HG03280 (cell line): ENCODE measurements around the gene TTC21A.

Experiments
- ATAC-seq: cut with Tn5 transposase; IDR thresholded peaks from one replicate; pipeline ENCODE4 v1.9.1; 2021; ENCODE audit warnings: mild to moderate bottlenecking, moderate library complexity; ENCODE audit not compliant: unreplicated experiment

TTC21A gene

DNA sequence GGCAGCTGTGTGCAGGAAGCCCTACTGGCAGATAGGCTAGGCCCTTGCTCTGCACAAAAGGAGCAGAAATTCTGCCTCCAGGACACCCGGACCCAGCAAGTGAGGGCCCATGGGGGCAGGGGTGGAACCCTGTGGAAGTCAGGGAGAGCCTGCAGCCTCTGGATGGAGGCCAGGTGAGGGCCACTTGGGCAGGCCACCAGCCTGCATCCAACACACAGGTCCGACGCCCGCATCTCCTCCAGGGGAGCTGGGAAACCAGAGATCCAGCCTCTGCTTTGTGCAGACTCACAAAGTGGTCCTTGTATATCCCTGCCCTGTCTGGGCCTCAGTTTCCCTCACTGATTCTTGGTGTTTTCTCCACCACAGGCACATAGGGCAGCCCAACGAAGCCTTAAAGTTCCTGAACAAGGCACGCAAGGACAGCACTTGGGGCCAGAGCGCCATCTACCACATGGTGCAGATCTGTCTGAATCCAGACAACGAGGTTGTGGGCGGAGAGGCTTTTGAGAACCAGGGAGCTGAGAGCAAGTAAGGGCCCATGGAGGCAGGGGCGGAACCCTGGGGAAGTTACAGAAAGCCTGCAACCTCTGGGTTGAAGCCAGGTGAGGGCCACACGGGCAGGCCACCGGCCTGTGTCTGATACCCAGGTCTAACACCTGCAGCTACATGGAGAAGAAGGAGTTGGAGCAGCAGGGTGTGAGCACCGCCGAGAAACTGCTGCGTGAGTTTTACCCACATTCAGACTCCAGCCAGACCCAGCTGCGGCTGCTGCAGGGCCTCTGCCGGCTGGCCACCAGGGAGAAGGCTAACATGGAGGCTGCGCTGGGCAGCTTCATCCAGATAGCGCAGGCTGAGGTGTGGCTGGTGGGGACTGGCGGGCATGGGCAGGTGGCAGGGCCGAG lies 29.3 kb downstream of the TTC21A start:
- no peak for ATAC-seq

DNA sequence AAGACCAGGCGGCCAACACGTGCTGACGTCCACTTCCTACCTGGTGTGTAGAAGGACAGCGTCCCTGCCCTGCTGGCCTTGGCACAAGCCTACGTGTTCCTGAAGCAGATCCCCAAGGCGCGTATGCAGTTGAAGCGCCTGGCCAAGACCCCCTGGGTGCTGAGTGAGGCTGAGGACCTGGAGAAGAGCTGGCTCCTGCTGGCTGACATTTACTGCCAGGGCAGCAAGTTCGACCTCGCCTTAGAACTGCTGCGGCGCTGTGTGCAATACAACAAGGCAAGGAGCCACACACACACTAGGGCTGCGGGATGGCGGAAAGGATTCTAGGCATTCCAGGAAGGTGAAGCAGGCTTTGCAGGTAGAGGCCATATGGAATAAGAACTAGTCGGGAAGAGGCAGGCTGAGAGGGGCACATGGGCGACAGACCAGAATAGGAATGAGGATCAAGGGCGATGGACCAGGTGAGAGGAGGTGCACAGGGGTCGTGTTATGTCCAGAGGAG lies 30.0 kb downstream of the TTC21A start:
- no peak for ATAC-seq

DNA sequence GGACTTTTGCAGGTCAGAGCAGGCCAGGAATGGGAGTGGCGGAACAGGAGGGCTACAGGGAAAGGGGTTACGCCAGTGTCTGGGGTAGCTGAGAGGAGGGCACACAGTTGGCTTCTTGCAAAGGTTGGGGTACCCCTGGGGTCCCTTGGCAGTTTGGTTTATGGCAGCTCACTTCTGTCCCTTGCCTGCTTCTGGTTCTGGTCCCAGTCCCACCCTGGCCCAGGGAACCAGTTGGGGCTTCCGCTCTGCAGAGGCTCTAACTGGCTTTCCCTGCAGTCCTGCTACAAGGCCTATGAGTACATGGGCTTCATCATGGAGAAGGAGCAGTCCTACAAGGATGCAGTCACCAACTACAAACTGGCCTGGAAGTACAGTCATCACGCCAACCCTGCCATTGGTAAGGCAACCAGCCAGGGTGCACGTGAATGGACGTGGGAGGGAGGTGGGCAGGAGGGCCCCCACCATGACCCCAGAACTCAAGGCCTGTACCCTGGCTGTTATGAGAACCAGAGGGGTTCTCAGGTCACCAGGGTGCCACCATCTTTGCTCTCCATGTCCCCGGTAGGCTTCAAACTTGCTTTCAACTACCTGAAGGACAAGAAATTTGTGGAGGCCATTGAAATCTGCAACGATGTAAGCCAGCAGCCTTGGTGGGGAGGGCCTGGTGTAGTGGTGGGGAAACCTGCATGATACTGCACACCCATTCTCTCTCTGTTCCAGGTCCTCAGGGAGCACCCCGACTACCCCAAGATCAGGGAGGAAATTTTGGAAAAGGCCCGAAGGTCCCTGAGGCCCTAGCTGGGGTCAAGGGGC lies 30.7 kb downstream of the TTC21A start:
- ATAC-seq: no peak

DNA sequence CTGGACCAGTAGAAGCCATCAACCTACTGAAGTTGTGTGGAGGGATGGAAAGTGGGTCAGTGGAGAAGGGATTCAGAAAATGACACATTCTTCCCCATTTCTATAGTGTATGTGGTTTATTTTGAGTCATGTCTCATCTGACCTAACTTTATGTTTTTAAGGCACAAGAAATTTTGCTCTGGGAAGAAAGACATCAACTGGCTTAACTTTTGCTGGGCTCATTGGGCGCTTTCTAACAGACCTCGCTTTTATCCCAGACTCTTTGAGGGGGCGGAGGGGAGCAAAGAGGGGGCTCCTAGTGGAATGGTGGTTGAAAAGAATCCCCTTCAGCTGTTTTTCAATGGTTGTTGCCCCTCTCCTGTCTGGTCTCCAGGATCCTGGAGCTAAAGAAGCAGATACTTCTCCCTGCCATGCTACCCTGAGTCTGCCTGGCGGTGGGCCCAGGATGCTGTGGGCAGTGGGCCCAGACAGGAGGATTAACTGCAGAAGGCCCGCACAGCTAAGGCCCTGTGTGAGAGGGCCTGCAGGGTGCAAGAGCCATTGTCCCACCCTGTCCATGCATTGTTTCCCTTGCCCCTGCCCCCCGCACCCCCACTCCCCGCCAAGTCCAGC lies 31.4 kb downstream of the TTC21A start:
- ATAC-seq: no peak

DNA sequence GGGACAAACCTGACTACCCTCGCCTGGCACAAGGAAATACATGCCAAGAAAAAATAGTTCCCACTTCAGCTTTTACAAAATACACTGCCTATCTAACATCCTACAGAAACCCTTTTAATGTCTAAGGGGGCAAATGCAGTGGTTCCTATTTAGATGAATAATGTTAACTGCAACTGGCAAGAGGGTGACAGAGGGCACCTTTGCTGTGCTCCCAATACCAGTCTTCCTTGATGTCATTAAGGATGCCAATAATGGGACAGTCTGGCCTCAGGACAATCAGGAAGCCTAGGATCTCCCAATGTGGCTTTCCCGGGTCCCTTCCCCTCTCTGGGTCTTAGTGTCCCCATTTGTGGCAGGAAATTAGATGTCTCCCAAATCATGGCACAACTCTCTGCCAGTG lies 32.0 kb downstream of the TTC21A start:
- ATAC-seq: no peak

DNA sequence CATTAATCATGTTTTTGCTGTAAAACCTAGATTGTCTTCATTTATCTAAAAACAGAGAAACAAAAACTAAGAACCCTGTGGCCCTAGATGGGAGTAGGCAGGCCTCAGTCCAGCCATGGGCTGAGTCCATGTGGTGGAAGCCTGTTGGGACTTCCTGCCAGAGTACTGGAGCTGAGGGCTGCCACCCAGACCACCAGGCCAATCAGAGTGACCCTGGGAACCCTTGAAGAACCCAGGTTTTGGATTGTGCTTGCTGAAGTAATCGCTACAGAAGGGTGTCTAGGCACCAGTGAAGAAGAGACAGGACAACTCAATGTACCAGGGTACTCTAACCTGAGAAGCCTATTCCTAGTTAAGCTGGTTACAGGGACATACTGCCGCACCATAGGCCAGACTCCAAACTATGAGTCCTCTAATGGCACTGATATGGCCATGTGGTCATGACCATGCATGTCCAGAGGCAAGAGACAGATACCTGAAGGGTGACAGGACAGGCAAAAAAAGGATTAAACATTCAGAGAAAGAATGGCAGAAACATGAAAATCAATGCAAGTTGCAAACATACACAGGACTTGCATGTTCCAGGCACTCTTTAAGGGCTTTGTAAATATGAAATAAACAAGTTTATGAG lies 33.0 kb downstream of the TTC21A start:
- ATAC-seq: no peak

DNA sequence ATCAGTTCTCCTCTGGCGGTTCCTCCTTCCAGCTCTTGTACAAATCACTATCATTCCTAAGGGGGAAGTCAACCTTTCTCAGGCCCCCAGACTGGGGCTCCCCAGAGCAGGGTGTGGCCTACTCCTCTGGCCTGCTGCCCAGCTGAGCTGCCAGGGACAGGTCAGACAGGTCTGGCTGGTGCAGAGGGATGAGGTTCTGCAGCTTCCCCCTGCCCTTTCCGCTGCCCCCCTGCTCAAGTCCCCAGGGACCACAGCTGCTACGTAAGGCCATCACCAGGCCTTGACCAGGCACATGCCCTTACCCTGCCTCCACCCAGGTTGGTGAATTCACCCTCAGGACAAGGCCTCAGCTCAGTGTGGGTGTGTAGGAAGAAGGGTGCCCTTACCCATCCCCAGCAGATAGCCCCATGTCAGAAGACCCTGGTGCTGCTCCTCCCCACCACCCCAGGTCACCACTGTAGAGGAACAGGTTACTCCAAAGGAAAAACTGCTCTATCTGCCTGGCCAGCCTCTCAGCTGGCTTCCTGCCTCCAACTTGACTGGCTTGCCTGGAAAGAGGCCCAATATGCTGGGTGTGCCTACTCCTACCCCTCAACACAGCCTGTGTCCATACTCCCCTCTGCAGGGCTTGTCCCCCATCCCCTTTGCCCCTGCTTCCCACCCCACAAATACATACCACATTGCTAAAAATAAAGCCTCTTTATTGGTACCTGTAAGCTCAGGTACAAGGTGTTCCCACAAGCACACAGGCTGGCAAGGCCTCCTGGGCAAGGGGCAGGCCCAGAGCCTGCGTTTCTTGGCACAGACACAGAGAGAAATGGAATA lies 33.9 kb downstream of the TTC21A start:
- ATAC-seq: no peak

DNA sequence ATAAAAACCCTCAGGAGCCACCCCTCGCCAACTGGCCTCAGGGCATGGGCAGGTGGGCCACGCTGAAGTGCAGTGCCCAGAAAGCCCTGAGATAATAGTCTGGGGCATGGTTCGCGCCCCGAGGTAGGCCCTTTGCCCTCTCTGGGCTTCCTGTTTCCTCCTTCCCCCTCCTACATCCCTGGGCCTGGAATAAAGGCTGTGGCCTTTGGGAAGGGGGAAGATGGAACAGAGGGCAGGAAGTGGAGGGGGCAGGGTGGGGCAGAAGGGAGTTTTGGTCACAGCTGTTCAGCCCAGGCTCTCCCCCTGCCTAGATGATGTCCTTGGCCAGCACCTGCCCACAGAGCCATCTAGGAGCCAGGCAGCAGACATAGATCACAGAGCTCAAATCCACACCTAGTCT lies 34.6 kb downstream of the TTC21A start:
- no peak for ATAC-seq

DNA sequence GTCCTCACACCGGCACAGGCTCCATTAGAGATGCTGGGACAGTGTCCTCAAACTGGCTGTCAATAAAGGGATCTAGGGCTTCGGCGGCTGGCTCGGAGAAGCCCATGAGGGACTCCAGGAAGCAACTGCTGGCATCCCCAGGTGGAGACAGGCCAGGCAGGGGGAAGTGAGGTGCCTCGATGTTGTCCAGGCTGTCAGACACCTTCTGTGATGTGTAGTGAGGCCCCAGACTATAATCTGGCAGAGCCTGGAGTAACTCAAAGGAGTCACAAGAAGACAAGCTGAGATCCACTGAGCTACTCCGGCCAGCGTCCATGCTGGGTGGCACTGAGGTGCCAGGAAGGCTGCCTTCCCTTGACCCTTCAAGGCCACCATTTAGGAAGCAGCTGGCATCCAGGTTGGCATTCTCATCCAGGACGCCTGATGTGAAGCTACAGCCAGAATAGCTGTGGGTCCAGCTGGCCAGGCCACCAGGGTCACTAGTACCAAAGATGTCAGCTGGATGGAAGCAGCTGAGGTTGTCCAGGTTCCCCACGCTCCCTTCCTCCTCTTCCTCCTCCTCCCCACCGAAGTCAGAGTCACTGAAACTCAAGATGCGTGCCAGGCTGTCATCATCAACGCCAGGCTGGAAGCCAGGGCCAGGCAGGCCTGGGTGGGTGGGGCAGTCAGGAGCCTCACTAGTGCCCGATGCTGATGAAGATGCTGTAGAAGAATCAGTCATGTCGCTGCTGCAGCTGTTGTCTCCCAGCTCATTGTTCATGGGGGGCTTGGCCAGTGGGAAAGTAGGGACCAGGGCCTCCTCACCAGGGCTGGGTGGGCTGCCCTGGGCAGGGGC lies 35.8 kb downstream of the TTC21A start:
- no peak for ATAC-seq

DNA sequence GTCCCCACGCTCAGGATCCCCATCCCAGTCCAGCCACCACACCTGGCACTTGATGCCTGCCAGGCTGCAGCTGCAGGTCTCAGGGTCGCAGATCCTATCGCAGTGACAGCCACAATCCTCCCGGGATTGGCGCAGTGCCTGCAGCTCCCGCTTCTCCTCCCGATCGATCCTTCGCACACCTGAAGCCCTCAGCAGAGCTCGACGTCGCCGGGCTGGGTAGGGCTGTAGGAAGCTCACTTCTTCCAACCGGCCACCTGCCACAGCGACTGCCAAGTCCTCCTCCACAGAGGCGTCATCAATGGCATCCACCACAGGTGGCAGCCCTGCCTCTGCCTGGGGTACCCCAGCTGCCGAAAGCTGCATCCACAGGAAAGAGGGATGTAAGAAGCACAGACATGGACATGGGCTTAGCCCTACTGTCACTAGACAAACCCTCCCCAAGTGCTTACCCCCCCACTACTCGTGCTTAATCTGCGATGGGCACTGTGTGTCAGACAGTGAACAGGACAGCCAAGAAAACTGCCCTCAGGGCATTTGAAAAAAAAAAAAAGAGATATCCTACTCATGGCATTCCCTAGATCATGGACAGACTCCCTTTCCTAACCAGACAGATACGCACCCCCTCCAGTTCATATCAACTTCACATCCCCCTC lies 36.7 kb downstream of the TTC21A start:
- ATAC-seq: no peak

DNA sequence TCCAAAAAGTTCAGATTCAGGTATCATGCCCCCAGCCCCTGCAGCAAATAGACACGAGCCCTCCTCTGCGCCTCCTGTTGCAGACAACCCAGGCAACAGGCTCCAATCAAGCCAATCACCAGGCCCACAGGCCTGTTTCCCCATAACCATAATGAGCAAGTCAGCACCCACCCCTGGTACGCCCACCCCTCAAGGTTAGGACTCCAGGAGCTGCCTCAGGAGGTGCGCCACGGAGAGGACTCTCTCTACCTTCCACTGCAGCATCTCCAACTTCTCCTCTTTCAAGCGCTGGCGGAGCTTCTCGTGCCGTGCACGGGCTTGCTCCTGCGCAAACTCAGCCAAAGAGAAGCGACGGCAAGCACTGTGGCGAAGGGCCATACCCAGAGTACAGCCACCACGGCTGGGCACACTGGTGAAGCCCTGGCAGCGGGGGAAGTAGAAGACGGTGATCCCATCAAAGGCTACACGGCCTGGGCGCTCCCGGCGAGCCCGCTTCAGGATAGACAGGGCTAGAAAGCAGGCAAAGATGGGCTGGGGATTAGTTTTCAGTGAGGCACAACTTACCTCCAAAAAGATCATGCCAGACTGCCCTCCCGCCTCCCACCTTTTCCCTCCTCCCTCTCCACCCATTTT lies 37.4 kb downstream of the TTC21A start:
- no peak for ATAC-seq

DNA sequence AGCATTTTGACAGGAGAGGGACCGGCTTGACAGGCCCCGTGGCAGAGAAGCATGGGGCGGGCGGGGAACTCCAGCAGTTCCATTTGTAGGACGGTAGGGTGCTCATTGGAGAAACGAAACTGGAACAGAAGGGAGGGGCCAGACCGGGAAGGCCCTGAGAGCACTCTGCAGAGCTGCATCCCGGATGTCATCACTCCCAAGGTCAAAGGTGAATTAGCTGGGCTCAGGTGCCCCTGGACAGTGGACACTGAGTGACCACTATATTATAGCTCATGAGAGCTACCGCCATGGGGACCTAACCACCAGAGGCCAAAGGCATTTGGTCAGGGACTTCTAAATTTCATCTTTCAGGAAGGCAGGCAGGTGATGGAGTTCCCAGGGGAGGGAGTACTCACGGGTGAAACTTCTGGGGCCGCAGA lies 38.6 kb downstream of the TTC21A start:
- ATAC-seq: no peak

DNA sequence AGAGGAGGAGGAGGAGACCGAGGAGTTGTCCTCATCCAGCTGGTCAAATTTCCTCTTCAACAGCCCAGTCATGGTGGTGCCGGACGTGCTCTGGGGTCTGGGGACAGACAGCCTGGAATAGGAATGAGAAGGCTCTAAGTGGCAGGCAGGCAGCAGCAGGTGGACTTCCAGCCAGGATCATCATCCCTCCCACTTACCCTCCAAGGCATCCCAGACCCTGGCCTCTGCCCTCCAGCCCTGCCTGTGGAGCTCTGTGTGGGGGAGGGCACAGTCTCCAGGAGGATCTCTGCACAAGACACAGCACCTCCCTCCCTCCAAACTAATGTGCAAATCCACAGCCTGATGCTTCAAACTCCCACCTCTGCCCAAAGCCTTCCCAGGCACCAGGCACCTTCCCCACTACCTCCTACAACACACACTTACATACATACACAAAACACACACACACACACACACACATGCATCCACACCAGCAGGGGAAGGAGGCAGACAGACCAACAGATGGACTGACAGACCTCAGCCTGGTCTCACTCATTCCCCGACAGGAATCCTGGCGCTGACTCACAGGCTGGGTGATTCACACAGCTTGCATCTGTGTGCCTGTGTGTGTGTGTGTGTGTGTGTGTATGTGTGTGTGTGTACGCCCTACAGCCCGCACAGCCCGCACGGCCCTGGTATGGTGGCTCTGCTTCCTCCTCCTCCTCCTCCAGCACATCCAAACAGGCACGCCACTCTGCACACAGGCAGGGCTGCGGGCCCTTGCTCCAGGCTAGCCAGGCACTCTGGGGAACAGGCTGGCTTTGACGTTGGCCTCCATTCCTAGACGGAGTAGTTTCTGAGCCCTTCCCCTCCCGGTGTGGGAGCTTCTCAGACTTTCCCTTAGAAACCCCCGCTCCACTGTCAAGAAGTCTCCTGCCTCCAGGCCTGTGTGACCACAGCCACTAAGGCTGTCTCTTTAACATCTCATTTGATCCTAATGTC lies 39.4 kb downstream of the TTC21A start:
- no peak for ATAC-seq

DNA sequence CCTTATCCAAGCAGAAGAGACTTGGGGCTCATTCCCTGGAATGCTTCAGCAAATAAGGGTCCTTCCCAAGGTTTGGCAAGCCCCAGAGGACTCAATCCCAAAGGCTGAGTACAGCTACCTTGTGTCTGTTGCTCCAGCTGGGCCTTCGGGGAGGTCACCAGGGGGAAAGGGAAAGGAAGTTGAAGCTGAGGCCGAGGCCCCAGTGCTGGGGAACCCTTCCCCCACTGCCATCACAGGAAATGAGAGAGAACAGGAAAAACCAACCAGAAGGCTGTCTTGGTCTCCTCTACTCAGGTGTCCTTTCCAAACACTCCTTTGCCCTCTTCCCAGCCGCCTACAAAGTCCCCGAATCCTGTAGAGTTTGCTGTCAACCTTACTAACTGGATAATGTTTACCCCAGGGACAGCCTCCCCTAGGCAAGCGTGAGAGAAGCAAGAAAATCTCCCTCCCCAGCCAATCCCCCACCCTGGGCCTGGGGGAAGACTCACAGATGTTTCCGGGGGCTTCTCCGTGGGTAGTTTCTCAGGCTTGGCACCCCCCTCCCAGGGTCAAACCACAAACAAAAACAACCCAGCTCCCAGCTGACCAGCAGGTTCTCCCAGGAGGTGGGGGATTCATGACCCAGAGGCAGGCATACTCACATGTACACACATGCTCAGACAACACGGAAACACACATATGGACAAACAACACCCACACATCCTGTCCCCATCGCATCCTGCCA lies 40.4 kb downstream of the TTC21A start:
- no peak for ATAC-seq

DNA sequence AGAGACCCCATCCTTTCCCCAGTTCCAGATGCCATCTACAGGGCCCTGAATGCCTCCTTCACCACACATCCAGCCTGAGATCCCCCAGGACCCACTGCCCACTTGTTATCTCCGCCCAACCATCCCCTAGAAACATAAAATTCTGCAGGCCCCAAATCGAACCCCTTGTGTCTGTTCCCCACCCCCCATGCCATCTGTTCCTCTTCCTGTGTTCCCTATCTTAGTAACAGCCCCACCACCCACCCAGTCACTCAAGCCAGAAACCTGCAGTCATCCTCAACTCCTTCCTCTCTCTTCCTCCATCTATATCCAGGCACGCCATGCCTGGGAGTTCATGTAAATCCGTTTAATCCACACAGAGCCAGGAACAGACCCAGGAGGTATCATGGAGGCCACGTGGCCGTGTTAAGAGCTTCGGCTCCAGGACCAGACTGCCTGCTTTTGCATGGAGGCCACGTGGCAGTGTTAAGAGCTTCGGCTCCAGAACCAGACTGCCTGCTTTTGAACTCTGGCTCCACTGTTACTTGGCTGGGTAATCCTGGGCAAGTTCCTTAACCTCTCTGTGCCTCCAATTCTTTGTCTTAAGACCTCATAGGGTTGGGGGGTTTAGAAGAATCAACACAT lies 41.1 kb downstream of the TTC21A start:
- no peak for ATAC-seq

DNA sequence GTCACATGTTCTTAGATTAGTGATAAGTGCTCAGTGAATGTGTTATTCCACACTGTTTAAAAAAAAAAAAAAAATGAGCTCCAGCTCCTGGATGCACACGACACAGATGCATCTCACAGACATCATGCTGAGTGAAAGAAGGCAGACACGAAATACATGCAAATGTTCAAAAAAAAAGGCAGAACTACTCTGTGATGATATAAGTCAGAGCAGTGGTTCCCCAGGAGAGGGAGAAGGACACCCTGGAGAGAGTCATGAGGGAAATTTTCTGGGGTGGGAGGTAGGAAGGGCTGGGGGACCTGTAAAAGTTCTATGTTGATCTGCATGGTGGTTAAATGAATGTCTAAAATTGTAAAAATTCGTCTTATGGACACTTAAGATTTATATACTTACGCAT lies 41.6 kb downstream of the TTC21A start:
- no peak for ATAC-seq
